Measurements from ENCODE around the gene SETD1A. TPM values are rescaled to one million over a fixed set of nuclear protein-coding genes. Genes with fewer than 3 reads are reported as not detected.

Gene SETD1A
- total RNA-seq, 1 experiment from 2014 or later, result 28.8 TPM

GRCh38 chr16:30927789-30928378, 29.7 kb upstream of the SETD1A start:
- no TSS peak for BruUV-seq (replicated peaks)
- H3K27me3 Mint-ChIP-seq (ENCODE audit: unreplicated experiment), result no peaks in the 10 kb centered on the region
- CTCF ChIA-PET, result interaction anchor here (0.8 kb wide), 1 partner anchor 15 kb away, joined by 3 read pairs; no protein-coding TSS in a partner anchor
- no peaks in the 10 kb centered on the region for H3K9me3 Mint-ChIP-seq (ENCODE audit: low read depth, unreplicated experiment)
- intact Hi-C loops (cut with micrococcal nuclease; ENCODE audit: unreplicated experiment), result no loop called here
- no peak overlapping the region for H3K27ac Mint-ChIP-seq (ENCODE audit: unreplicated experiment)
- H3K36me3 Mint-ChIP-seq (ENCODE audit: insufficient read depth, unreplicated experiment), result peaks cover 39% of the 10 kb centered on the region
- DNase-seq, result peak; percentile 41
- H3K4me3 Mint-ChIP-seq (ENCODE audit: low read depth, unreplicated experiment), result no peak overlapping the region
- peaks cover 17% of the 10 kb centered on the region for H3K4me1 Mint-ChIP-seq (ENCODE audit: low read depth, unreplicated experiment)
- TF ChIP-seq CTCF (IDR thresholded peaks at IDR 0.05; ENCODE audit: unreplicated experiment), result no peak

GRCh38 chr16:30928390-30928789, 29.2 kb upstream of the SETD1A start:
- no peak overlapping the region for H3K27ac Mint-ChIP-seq (ENCODE audit: unreplicated experiment)
- BruUV-seq (replicated peaks), result no TSS peak
- H3K4me3 Mint-ChIP-seq (ENCODE audit: low read depth, unreplicated experiment), result no peak overlapping the region
- peaks cover 35% of the 10 kb centered on the region for H3K36me3 Mint-ChIP-seq (ENCODE audit: insufficient read depth, unreplicated experiment)
- CTCF ChIA-PET, result interaction anchor here (0.5 kb wide), 1 partner anchor 122 kb away, joined by 3 read pairs; no protein-coding TSS in a partner anchor
- H3K27me3 Mint-ChIP-seq (ENCODE audit: unreplicated experiment), result no peaks in the 10 kb centered on the region
- peaks cover 17% of the 10 kb centered on the region for H3K4me1 Mint-ChIP-seq (ENCODE audit: low read depth, unreplicated experiment)
- TF ChIP-seq CTCF (IDR thresholded peaks at IDR 0.05; ENCODE audit: unreplicated experiment), result no peak
- intact Hi-C loops (cut with micrococcal nuclease; ENCODE audit: unreplicated experiment), result no loop called here
- no peak for DNase-seq
- H3K9me3 Mint-ChIP-seq (ENCODE audit: low read depth, unreplicated experiment), result no peaks in the 10 kb centered on the region

- H3K36me3 Mint-ChIP-seq (ENCODE audit: insufficient read depth, unreplicated experiment), result peaks cover 33% of the 10 kb centered on the region
- H3K27me3 Mint-ChIP-seq (ENCODE audit: unreplicated experiment), result no peaks in the 10 kb centered on the region
- no peak for DNase-seq
- BruUV-seq (replicated peaks), result no TSS peak
- no peak for TF ChIP-seq CTCF (IDR thresholded peaks at IDR 0.05; ENCODE audit: unreplicated experiment)
- H3K9me3 Mint-ChIP-seq (ENCODE audit: low read depth, unreplicated experiment), result no peaks in the 10 kb centered on the region
- CTCF ChIA-PET, result no interaction called here
- H3K4me1 Mint-ChIP-seq (ENCODE audit: low read depth, unreplicated experiment), result peaks cover 17% of the 10 kb centered on the region
- intact Hi-C loops (cut with micrococcal nuclease; ENCODE audit: unreplicated experiment), result no loop called here
- no peak overlapping the region for H3K27ac Mint-ChIP-seq (ENCODE audit: unreplicated experiment)
- no peak overlapping the region for H3K4me3 Mint-ChIP-seq (ENCODE audit: low read depth, unreplicated experiment)
Measured at GRCh38 chr16:30929167-30929566, 28.4 kb upstream of the SETD1A start.

GRCh38 chr16:30930160-30930571, 27.4 kb upstream of the SETD1A start:
- H3K4me1 Mint-ChIP-seq (ENCODE audit: low read depth, unreplicated experiment), result peaks cover 11% of the 10 kb centered on the region
- no peaks in the 10 kb centered on the region for H3K27me3 Mint-ChIP-seq (ENCODE audit: unreplicated experiment)
- no peak for TF ChIP-seq CTCF (IDR thresholded peaks at IDR 0.05; ENCODE audit: unreplicated experiment)
- BruUV-seq (replicated peaks), result no TSS peak
- intact Hi-C loops (cut with micrococcal nuclease; ENCODE audit: unreplicated experiment), result no loop called here
- H3K4me3 Mint-ChIP-seq (ENCODE audit: low read depth, unreplicated experiment), result no peak overlapping the region
- H3K36me3 Mint-ChIP-seq (ENCODE audit: insufficient read depth, unreplicated experiment), result peaks cover 30% of the 10 kb centered on the region
- no peak overlapping the region for H3K27ac Mint-ChIP-seq (ENCODE audit: unreplicated experiment)
- H3K9me3 Mint-ChIP-seq (ENCODE audit: low read depth, unreplicated experiment), result no peaks in the 10 kb centered on the region
- no peak for DNase-seq
- CTCF ChIA-PET, result no interaction called here

All from Calu3 (cell line).